A673 (cell line): ENCODE measurements around the gene TRPM1. TPM values are rescaled to one million over a fixed set of nuclear protein-coding genes. Genes with fewer than 3 reads are reported as not detected.

Experiments
- BruUV-seq: library from RNA; stranded (reverse); fragments of 400-500 nt; replicated peaks from 2 replicates; lab custom pipeline; 2021; lab: Mats Ljungman, UMichigan
- CTCF ChIA-PET: fragments of 300-600 bp; sonication (Branson Sonifier 250); formaldehyde crosslinking; loops from one replicate; lab custom pipeline; 2022; ENCODE audit warnings: antibody characterized with exemption; lab: Charles Lee
- POLR2A ChIA-PET: fragments of 300-600 bp; sonication (Branson Sonifier 250); formaldehyde crosslinking; loops from one replicate; lab custom pipeline; 2022; ENCODE audit warnings: antibody characterized with exemption; ENCODE audit not compliant: low non-redundant PET; lab: Charles Lee
- DNase-seq: peaks from one replicate; pipeline ENCODE4 v3.0.0-alpha.2; 2015; ENCODE audit warnings: low spot score
- H3K27ac ChIP-seq: fragments of 200-600 bp; sonication (generic); 2 replicates; pipeline ENCODE4 v1.5.1; 2016; ENCODE audit warnings: mixed run types, low read depth, mild to moderate bottlenecking, mixed read lengths, antibody characterized with exemption, low read length; ENCODE audit not compliant: poor library complexity, severe bottlenecking
- H3K27me3 ChIP-seq: fragments of 200-600 bp; sonication (generic); replicated peaks from 2 replicates; pipeline ENCODE4 v1.6.1; 2017; ENCODE audit warnings: mixed run types, low read depth, mild to moderate bottlenecking, mixed read lengths, antibody characterized with exemption, low read length; ENCODE audit not compliant: insufficient read depth, poor library complexity
- H3K36me3 ChIP-seq: fragments of 200-600 bp; sonication (generic); 2 replicates; pipeline ENCODE4 v1.6.1; 2016; ENCODE audit warnings: mixed run types, mild to moderate bottlenecking, mixed read lengths, antibody characterized with exemption, low read length; ENCODE audit not compliant: insufficient read depth, poor library complexity, severe bottlenecking
- H3K4me1 ChIP-seq: fragments of 200-600 bp; sonication (generic); 2 replicates; pipeline ENCODE4 v1.6.1; 2017; ENCODE audit warnings: mixed run types, mild to moderate bottlenecking, mixed read lengths, antibody characterized with exemption, low read length; ENCODE audit not compliant: insufficient read depth, poor library complexity, severe bottlenecking
- H3K4me3 ChIP-seq: fragments of 200-600 bp; sonication (generic); 2 replicates; pipeline ENCODE4 v1.5.1; 2016; ENCODE audit warnings: low read depth, mixed run types, mild to moderate bottlenecking, mixed read lengths, low read length; ENCODE audit not compliant: poor library complexity, severe bottlenecking
- H3K9me3 ChIP-seq: fragments of 200-600 bp; sonication (generic); 2 replicates; pipeline ENCODE4 v1.6.1; 2016; ENCODE audit warnings: mixed run types, low read depth, mild to moderate bottlenecking, mixed read lengths, antibody characterized with exemption, low read length; ENCODE audit not compliant: poor library complexity, severe bottlenecking
- CTCF ChIP-seq: fragments of 300-800, 200-600 bp; sonication (generic); conservative IDR thresholded peaks from 2 replicates; pipeline ENCODE4 v1.5.1; 2017; ENCODE audit warnings: low read depth, mild to moderate bottlenecking, antibody characterized with exemption, low read length, moderate library complexity, mixed read lengths
- EZH2 ChIP-seq: fragments of 200-600 bp; sonication (generic); IDR thresholded peaks from 2 replicates; pipeline ENCODE4 v1.6.1; 2017; ENCODE audit warnings: borderline replicate concordance, low read depth, mild to moderate bottlenecking, mixed read lengths, antibody characterized with exemption, low read length; ENCODE audit not compliant: poor library complexity, severe bottlenecking
- intact Hi-C: fragments of 100-400 bp; cut with micrococcal nuclease; formaldehyde crosslinking; loops from one replicate; pipeline ENCODE4 v1.10.0; 2022; ENCODE audit not compliant: unreplicated experiment
- total RNA-seq: library from RNA; stranded (reverse); gene quantifications from 2 replicates; pipeline ENCODE4 v1.2.3, GENCODE V29; 2021

The TRPM1 gene
- total RNA-seq, 1 experiment from 2014 or later = not detected

- ChIA-PET POLR2A (no interaction called here), CTCF (no interaction called here)
- Histone ChIP-seq H3K4me3 (no peak overlapping the region), H3K9me3 (no peaks in the 10 kb centered on the region), H3K27me3 (peaks cover 4% of the 10 kb centered on the region), H3K27ac (no peak overlapping the region), H3K4me1 (peaks cover 14% of the 10 kb centered on the region), H3K36me3 (no peaks in the 10 kb centered on the region)
- no TSS peak for BruUV-seq
- intact Hi-C loops = no loop called here
- no peak for DNase-seq
- no peak for TF ChIP-seq CTCF
- TF ChIP-seq EZH2 = no peak
Measured at GRCh38 chr15:31024979-31025378, 76.5 kb downstream of the TRPM1 start.

- no peaks in the 10 kb centered on the region for H3K36me3 ChIP-seq
- H3K4me1 ChIP-seq = peaks cover 14% of the 10 kb centered on the region
- BruUV-seq = no TSS peak
- ChIA-PET CTCF (no interaction called here), POLR2A (no interaction called here)
- H3K9me3 ChIP-seq = no peaks in the 10 kb centered on the region
- TF ChIP-seq EZH2 (no peak), CTCF (no peak)
- no peak overlapping the region for H3K27ac ChIP-seq
- DNase-seq = no peak
- H3K27me3 ChIP-seq = peaks cover 4% of the 10 kb centered on the region
- intact Hi-C loops = no loop called here
- no peak overlapping the region for H3K4me3 ChIP-seq
Measured at GRCh38 chr15:31024330-31024729, 77.2 kb downstream of the TRPM1 start.

- intact Hi-C loops = no loop called here
- POLR2A ChIA-PET = no interaction called here
- CTCF ChIA-PET = no interaction called here
- Histone ChIP-seq H3K36me3 (no peaks in the 10 kb centered on the region), H3K4me3 (no peak overlapping the region), H3K9me3 (no peaks in the 10 kb centered on the region), H3K27ac (no peak overlapping the region), H3K4me1 (peaks cover 14% of the 10 kb centered on the region), H3K27me3 (peaks cover 4% of the 10 kb centered on the region)
- TF ChIP-seq CTCF (no peak), EZH2 (no peak)
- BruUV-seq = no TSS peak
- no peak for DNase-seq
Measured at GRCh38 chr15:31023841-31024240, 77.7 kb downstream of the TRPM1 start.
